Panc1 (cell line): ENCODE data around the gene MAP3K2. TPM values are rescaled to one million over a fixed set of nuclear protein-coding genes. Genes with fewer than 3 reads are reported as not detected.

Experiments used
- ATAC-seq: fragments of 200-7000 bp; cut with Tn5 transposase; 2 replicates; pipeline ENCODE4 v1.9.1; 2020; ENCODE audit warnings: mild to moderate bottlenecking, moderate library complexity
- Bru-seq: library from RNA; stranded (reverse); fragments of 400-500 nt; gene quantifications from one replicate; lab custom pipeline; 2021; lab: Mats Ljungman, UMichigan
- BruChase-seq, 2 experiments: library from RNA; stranded (reverse); fragments of 400-500 nt; gene quantifications; one replicate each; lab custom pipeline; 2021; lab: Mats Ljungman, UMichigan
- BruUV-seq: library from RNA; stranded (reverse); fragments of 400-500 nt; replicated peaks from 2 replicates; lab custom pipeline; 2021; lab: Mats Ljungman, UMichigan
- CTCF ChIA-PET: fragments of 300-600 bp; sonication (Branson Sonifier 250); formaldehyde crosslinking; loops from one replicate; lab custom pipeline; 2022; ENCODE audit warnings: antibody characterized with exemption; lab: Charles Lee
- POLR2A ChIA-PET: fragments of 300-600 bp; sonication (Branson Sonifier 250); formaldehyde crosslinking; loops from one replicate; lab custom pipeline; 2022; ENCODE audit warnings: antibody characterized with exemption; lab: Charles Lee
- DNase-seq: peaks from one replicate; pipeline ENCODE4 v3.0.0-alpha.2; 2010; ENCODE audit warnings: low read depth, low spot score
- H3K27ac ChIP-seq: 2 replicates; pipeline ENCODE4 v1.5.1; 2011; ENCODE audit warnings: mild to moderate bottlenecking, low read length, inconsistent platforms
- H3K27me3 ChIP-seq: fragments of 200-500 bp; sonication (Bioruptor generic); 2 replicates; pipeline ENCODE4 v1.6.0; 2014; ENCODE audit warnings: low read length, inconsistent platforms; ENCODE audit not compliant: control insufficient read depth, insufficient read depth
- H3K36me3 ChIP-seq: fragments of 200-500 bp; sonication (Bioruptor generic); 2 replicates; pipeline ENCODE4 v1.5.1; 2014; ENCODE audit warnings: inconsistent platforms, mild to moderate bottlenecking, low read length, moderate library complexity; ENCODE audit not compliant: control insufficient read depth, insufficient read depth
- H3K4me1 ChIP-seq: 2 replicates; pipeline ENCODE4 v1.5.1; 2011; ENCODE audit warnings: inconsistent platforms, mild to moderate bottlenecking, low read length, moderate library complexity; ENCODE audit not compliant: control insufficient read depth, insufficient read depth
- H3K4me3 ChIP-seq, 2 experiments: 2 replicates each; pipeline ENCODE4 v1.5.1; 2011 to 2012; ENCODE audit warnings: low read depth in 2 of 2, low read length in 2 of 2, mild to moderate bottlenecking in 2 of 2, inconsistent platforms in 1 of 2, moderate library complexity in 1 of 2
- H3K9me3 ChIP-seq: fragments of 200-500 bp; sonication (Bioruptor generic); 2 replicates; pipeline ENCODE4 v1.5.1; 2014; ENCODE audit warnings: low read depth, mild to moderate bottlenecking, inconsistent platforms, low read length, moderate library complexity; ENCODE audit not compliant: control insufficient read depth, insufficient read depth
- CTCF ChIP-seq: fragments of 450-650 bp; IDR thresholded peaks from 2 replicates; pipeline ENCODE4 v1.5.1; 2017; ENCODE audit warnings: mild to moderate bottlenecking
- POLR2AphosphoS5 ChIP-seq: IDR thresholded peaks from 2 replicates; pipeline ENCODE4 v1.6.1; 2012; ENCODE audit warnings: mild to moderate bottlenecking, low read depth, low read length, moderate library complexity
- REST ChIP-seq, 2 experiments: IDR thresholded peaks; 2 replicates each; pipeline ENCODE4 v1.6.1; 2011 to 2012; ENCODE audit warnings: low read depth in 2 of 2, control low read depth in 1 of 2, low read length in 1 of 2, mild to moderate bottlenecking in 1 of 2, moderate library complexity in 1 of 2; ENCODE audit not compliant: insufficient read depth in 1 of 2
- SIN3A ChIP-seq: IDR thresholded peaks from 2 replicates; pipeline ENCODE4 v1.6.1; 2012; ENCODE audit warnings: low read depth, mild to moderate bottlenecking, low read length, moderate library complexity, borderline replicate concordance; ENCODE audit not compliant: insufficient read depth
- TCF7L2 ChIP-seq: IDR thresholded peaks from 2 replicates; pipeline ENCODE4 v1.6.1; 2011; ENCODE audit warnings: mild to moderate bottlenecking, low read depth, low read length, inconsistent platforms
- in situ Hi-C: cut with HindIII; loops from 2 replicates; pipeline ENCODE4 v1.10.0; 2016; ENCODE audit warnings: low sequenced_read_pairs, low pct_unique_long_range_greater_than_20kb
- intact Hi-C: fragments of 100-400 bp; cut with micrococcal nuclease; formaldehyde crosslinking; loops from one replicate; pipeline ENCODE4 v1.10.0; 2022; ENCODE audit not compliant: unreplicated experiment
- long read RNA-seq: library from polyadenylated mRNA; unstranded; transcript quantifications from one replicate; pipeline ENCODE4 v2.0.0, GENCODE V29; 2021; ENCODE audit not compliant: unreplicated experiment
- polyA plus RNA-seq: library from polyadenylated mRNA; unstranded; fragments of >200 nt; gene quantifications from one replicate; pipeline ENCODE4 v1.2.1, GENCODE V29; 2012; ENCODE audit warnings: missing spikeins; ENCODE audit not compliant: insufficient read length
- total RNA-seq: library from RNA; stranded (reverse); gene quantifications from one replicate; pipeline ENCODE4 v1.2.1, GENCODE V29; 2021; ENCODE audit not compliant: unreplicated experiment

MAP3K2 gene
- total RNA-seq: 70.6 TPM
- 12.9 TPM for polyA plus RNA-seq
- percentile 89 among the genes with signal in this experiment for Bru-seq, nascent RNA
- percentile 93 among the genes with signal in this experiment for BruChase-seq, experiment 1, labeled RNA remaining after a 2-hour chase
- BruChase-seq, experiment 2, labeled RNA remaining after a 6-hour chase: percentile 94 among the genes with signal in this experiment
- long read RNA-seq, partial matches to known transcripts: 3 of 173 reads
- long read RNA-seq, other reads (novel, unspliced or antisense): 170 of 173 reads

- no peak for TF ChIP-seq REST (IDR thresholded peaks at IDR 0.05; ENCODE audit: insufficient read depth in 1 of 2, low read depth in 2 of 2, low read length in 1 of 2)
- TF ChIP-seq SIN3A: peak; percentile 55; the same call in 1 of the 2 replicates
- peak; percentile 79 for TF ChIP-seq POLR2AphosphoS5
- TF ChIP-seq TCF7L2: no peak
- no peak for TF ChIP-seq CTCF
- Histone ChIP-seq H3K4me1 (peaks cover 36% of the 10 kb centered on the region), H3K9me3 (no peaks in the 10 kb centered on the region), H3K27me3 (no peaks in the 10 kb centered on the region), H3K36me3 (no peaks in the 10 kb centered on the region), H3K4me3 (peak within 1 kb of the TSS; percentile 79 to 86), H3K27ac (peak within 1 kb of the TSS; percentile 99)
- intact Hi-C loops: no loop called here
- CTCF ChIA-PET: no interaction called here
- DNase-seq (no peak), ATAC-seq (peak; percentile 94)
- BruUV-seq: no TSS peak
- POLR2A ChIA-PET: no interaction called here
- in situ Hi-C loops: no loop called here
Observed at GRCh38 chr2:127387655-127388422, at the start of gene MAP3K2. MAP3K2 (minus strand) TSS chr2:127387975; CDS start chr2:127343129, 44,846 bp downstream.

- CTCF ChIA-PET: no interaction called here
- BruUV-seq: no TSS peak
- intact Hi-C loops: no loop called here
Observed at GRCh38 chr2:127437056-127437455, 49.3 kb upstream of the MAP3K2 start.

More at GRCh38 chr2:127437056-127437455, 49.3 kb upstream of the MAP3K2 start:
- H3K36me3 ChIP-seq: no peaks in the 10 kb centered on the region
- TF ChIP-seq REST (IDR thresholded peaks at IDR 0.05; ENCODE audit: insufficient read depth in 1 of 2, low read depth in 2 of 2, low read length in 1 of 2): no peak
- no peak for TF ChIP-seq TCF7L2
- no peak for TF ChIP-seq POLR2AphosphoS5
- no peak for TF ChIP-seq SIN3A
- TF ChIP-seq CTCF: no peak
- in situ Hi-C loops: no loop called here
- no peak overlapping the region for H3K27ac ChIP-seq
- ATAC-seq: no peak
- H3K27me3 ChIP-seq: no peaks in the 10 kb centered on the region
- H3K4me3 ChIP-seq: no peak overlapping the region
- H3K4me1 ChIP-seq: no peaks in the 10 kb centered on the region
- DNase-seq: no peak
- POLR2A ChIA-PET: no interaction called here
- no peaks in the 10 kb centered on the region; the same call in 1 of the 2 replicates for H3K9me3 ChIP-seq
